Activated naive CD8-positive, alpha-beta T cell (primary cell): ENCODE data around the gene YTHDC2.
"Not testable (repeated sequence)": the region's sequence is repeated elsewhere in the genome, so short reads cannot be mapped to it uniquely, and the experiment has no call there.

Experiments
- H3K27ac Mint-ChIP-seq: one replicate; pipeline ENCODE4 v1.8.0; 2021; ENCODE audit warnings: mixed read lengths
- H3K27me3 Mint-ChIP-seq: one replicate; pipeline ENCODE4 v1.8.0; 2021; ENCODE audit warnings: mixed read lengths
- H3K36me3 Mint-ChIP-seq: one replicate; pipeline ENCODE4 v1.8.0; 2021; ENCODE audit warnings: mixed read lengths
- H3K4me1 Mint-ChIP-seq: one replicate; pipeline ENCODE4 v1.8.0; 2021; ENCODE audit warnings: low read depth, mixed read lengths
- H3K4me3 Mint-ChIP-seq: one replicate; pipeline ENCODE4 v1.8.0; 2021; ENCODE audit warnings: mild to moderate bottlenecking, mixed read lengths
- H3K9me3 Mint-ChIP-seq: one replicate; pipeline ENCODE4 v1.8.0; 2021; ENCODE audit warnings: low read depth, mixed read lengths

The YTHDC2 gene

DNA sequence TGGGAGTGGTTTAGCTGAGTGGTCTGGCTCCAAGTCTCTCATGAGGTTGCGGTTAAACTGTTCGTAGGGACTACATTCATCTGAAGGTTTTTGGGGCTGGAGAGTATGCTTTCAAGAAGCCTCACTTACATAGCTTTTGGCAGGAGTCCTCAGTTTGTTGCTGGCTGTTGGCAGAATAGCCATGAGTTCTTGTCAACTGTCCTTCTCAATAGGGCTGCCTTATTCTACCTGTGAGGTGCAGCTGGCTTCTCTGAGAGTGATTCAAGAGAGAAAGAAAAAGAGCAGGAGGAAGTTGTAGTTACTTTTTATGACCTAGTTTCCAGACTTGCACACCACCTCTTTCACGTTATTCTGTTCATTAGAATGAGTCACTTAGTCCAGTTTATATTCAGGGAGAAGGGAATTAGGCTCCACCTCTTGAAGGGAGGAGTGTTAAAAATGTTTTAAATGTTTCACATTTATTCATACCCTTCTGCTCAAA, 33.2 kb downstream of the YTHDC2 start:
- Mint-ChIP-seq H3K36me3 (peaks cover 27% of the 10 kb centered on the region), H3K27ac (no peak overlapping the region), H3K4me1 (peaks cover 14% of the 10 kb centered on the region), H3K4me3 (no peak overlapping the region), H3K9me3 (no peaks in the 10 kb centered on the region), H3K27me3 (no peaks in the 10 kb centered on the region)

GRCh38 chr5:113548396-113548795, 34.9 kb downstream of the YTHDC2 start:
- no peaks in the 10 kb centered on the region for H3K9me3 Mint-ChIP-seq
- H3K27ac Mint-ChIP-seq, result no peak overlapping the region
- no peaks in the 10 kb centered on the region for H3K27me3 Mint-ChIP-seq
- no peak overlapping the region for H3K4me3 Mint-ChIP-seq
- peaks cover 27% of the 10 kb centered on the region for H3K36me3 Mint-ChIP-seq
- peaks cover 14% of the 10 kb centered on the region for H3K4me1 Mint-ChIP-seq

- Mint-ChIP-seq H3K9me3 (no peaks in the 10 kb centered on the region), H3K4me1 (peaks cover 3% of the 10 kb centered on the region), H3K27ac (no peak overlapping the region), H3K4me3 (no peak overlapping the region), H3K36me3 (peaks cover 22% of the 10 kb centered on the region), H3K27me3 (no peaks in the 10 kb centered on the region)
Measured at GRCh38 chr5:113552137-113552536, 38.6 kb downstream of the YTHDC2 start.

DNA sequence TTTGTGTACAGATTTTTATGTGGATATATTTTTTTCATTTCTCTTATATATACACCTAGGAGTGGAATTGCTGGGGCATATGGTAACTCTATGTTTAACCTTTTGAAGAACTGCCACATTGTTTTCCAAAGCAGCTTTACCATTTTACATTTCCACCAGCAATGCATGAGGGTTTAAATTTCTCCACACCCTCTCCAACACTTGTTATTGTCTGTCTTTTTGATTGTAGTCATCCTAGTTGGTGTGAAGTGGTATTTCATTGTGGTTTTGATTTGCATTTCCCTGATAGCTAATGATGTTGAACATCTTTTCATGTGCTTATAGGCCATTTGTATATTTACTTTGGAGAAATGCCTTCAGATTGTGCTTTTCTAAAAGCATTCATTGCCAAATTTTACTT, 39.1 kb downstream of the YTHDC2 start:
- H3K27ac Mint-ChIP-seq, result no peak overlapping the region
- no peaks in the 10 kb centered on the region for H3K27me3 Mint-ChIP-seq
- peaks cover 20% of the 10 kb centered on the region for H3K36me3 Mint-ChIP-seq
- H3K9me3 Mint-ChIP-seq, result no peaks in the 10 kb centered on the region
- no peaks in the 10 kb centered on the region for H3K4me1 Mint-ChIP-seq
- no peak overlapping the region for H3K4me3 Mint-ChIP-seq

GRCh38 chr5:113562828-113563400, 49.4 kb downstream of the YTHDC2 start:
- Mint-ChIP-seq H3K27ac (no peak overlapping the region), H3K4me1 (no peaks in the 10 kb centered on the region), H3K9me3 (no peaks in the 10 kb centered on the region), H3K27me3 (no peaks in the 10 kb centered on the region), H3K4me3 (no peak overlapping the region), H3K36me3 (peaks cover 26% of the 10 kb centered on the region)

DNA sequence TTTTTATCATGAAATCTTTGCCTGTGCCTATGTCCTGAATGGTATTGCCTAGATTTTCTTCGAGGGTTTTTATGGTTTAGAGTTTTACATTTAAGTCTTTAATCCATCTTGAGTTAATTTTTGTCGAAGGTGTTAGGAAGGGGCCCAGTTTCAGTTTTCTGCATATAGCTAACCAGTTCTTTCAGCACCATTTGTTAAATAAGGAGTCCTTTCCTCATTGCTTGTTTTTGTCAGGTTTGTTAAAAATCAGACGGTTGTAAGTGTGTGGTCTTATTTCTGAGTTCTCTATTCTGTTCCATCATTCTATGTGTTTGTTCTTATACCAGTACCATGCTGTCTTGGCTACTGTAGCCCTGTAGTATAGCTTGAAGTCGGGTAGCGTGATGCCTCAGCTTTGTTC, 55.9 kb downstream of the YTHDC2 start:
- no peaks in the 10 kb centered on the region for H3K27me3 Mint-ChIP-seq
- peaks cover 56% of the 10 kb centered on the region for H3K36me3 Mint-ChIP-seq

DNA sequence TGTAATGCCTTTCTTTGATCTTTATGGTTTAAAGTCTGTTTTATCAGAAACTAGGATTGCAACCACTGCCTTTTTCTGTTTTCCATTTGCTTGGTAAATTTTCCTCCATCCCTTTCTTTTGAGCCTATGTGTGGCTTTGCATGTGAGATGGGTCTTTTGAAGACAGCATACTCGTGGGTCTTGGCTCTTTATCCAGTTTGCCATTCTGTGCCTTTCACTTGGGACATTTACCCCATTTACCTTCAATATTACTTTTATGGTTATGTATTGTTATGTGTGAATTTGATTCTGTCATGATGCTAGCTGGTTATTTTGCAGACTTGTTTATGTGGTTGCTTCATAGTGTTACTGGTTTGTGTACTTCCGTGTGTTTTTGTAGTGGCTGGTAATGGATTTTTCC, 59.2 kb downstream of the YTHDC2 start:
- Mint-ChIP-seq H3K4me1 (peaks cover 14% of the 10 kb centered on the region), H3K4me3 (no peak overlapping the region), H3K36me3 (peaks cover 52% of the 10 kb centered on the region), H3K27ac (no peak overlapping the region), H3K27me3 (no peaks in the 10 kb centered on the region), H3K9me3 (no peaks in the 10 kb centered on the region)

More for the DNA sequence above, 55.9 kb downstream of the YTHDC2 start:
- no peaks in the 10 kb centered on the region for H3K9me3 Mint-ChIP-seq
- H3K4me3 Mint-ChIP-seq, result no peak overlapping the region
- peaks cover 2% of the 10 kb centered on the region for H3K4me1 Mint-ChIP-seq
- no peak overlapping the region for H3K27ac Mint-ChIP-seq

GRCh38 chr5:113574417-113574816, 60.9 kb downstream of the YTHDC2 start:
- Mint-ChIP-seq H3K4me3 (no peak overlapping the region), H3K36me3 (peaks cover 43% of the 10 kb centered on the region), H3K4me1 (peaks cover 14% of the 10 kb centered on the region), H3K27me3 (no peaks in the 10 kb centered on the region), H3K27ac (no peak overlapping the region), H3K9me3 (no peaks in the 10 kb centered on the region)

GRCh38 chr5:113575074-113575473, 61.6 kb downstream of the YTHDC2 start:
- no peak overlapping the region for H3K4me3 Mint-ChIP-seq
- H3K4me1 Mint-ChIP-seq, result peaks cover 14% of the 10 kb centered on the region

DNA sequence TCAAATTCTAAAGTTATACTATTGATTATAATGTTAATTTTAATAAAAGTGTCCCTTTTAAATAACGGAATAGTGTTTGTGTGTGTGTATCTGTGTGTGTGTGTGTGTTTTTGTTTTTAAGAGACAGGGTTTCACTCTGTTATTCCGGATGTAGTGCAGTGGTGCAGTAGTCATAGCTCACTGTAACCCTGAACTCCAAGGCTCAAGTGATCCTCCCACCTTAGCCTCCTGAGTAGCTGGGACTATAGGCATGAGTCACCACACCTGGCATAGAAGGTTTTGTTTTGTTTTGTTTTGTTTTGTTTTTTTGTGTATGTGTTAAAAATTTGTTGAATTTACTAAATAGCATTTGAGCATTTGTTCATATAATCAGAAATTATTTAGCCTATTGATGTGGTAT, 64.6 kb downstream of the YTHDC2 start:
- H3K4me3 Mint-ChIP-seq, result no peak overlapping the region
- no peak overlapping the region for H3K27ac Mint-ChIP-seq
- H3K27me3 Mint-ChIP-seq, result no peaks in the 10 kb centered on the region
- no peaks in the 10 kb centered on the region for H3K9me3 Mint-ChIP-seq
- peaks cover 14% of the 10 kb centered on the region for H3K4me1 Mint-ChIP-seq
- H3K36me3 Mint-ChIP-seq, result peaks cover 22% of the 10 kb centered on the region

More at GRCh38 chr5:113575074-113575473, 61.6 kb downstream of the YTHDC2 start:
- Mint-ChIP-seq H3K9me3 (no peaks in the 10 kb centered on the region), H3K27me3 (no peaks in the 10 kb centered on the region), H3K36me3 (peaks cover 39% of the 10 kb centered on the region), H3K27ac (no peak overlapping the region)

DNA sequence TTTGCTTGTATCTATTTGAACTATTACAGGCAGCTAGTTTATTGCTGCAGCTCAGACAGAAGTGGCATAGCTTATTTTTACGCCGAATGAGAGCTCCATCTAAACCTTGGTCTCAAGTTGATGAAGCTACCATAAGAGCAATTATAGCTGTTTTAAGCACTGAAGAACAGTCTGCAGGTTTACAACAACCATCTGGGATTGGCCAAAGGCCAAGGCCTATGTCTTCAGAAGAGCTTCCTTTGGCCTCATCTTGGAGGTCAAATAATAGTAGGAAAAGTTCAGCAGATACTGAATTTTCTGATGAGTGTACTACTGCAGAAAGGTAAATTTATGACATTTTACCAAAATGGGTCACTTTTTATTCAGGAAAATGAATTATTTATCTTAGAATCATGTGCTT, 67.9 kb downstream of the YTHDC2 start:
- no peaks in the 10 kb centered on the region for H3K9me3 Mint-ChIP-seq
- peaks cover 16% of the 10 kb centered on the region for H3K36me3 Mint-ChIP-seq
- peaks cover 4% of the 10 kb centered on the region for H3K4me1 Mint-ChIP-seq
- no peak overlapping the region for H3K4me3 Mint-ChIP-seq
- H3K27ac Mint-ChIP-seq, result no peak overlapping the region
- H3K27me3 Mint-ChIP-seq, result no peaks in the 10 kb centered on the region

- no peaks in the 10 kb centered on the region for H3K27me3 Mint-ChIP-seq
- H3K27ac Mint-ChIP-seq, result no peak overlapping the region
- no peaks in the 10 kb centered on the region for H3K9me3 Mint-ChIP-seq
- H3K4me3 Mint-ChIP-seq, result no peak overlapping the region
- no peaks in the 10 kb centered on the region for H3K36me3 Mint-ChIP-seq
- H3K4me1 Mint-ChIP-seq, result no peaks in the 10 kb centered on the region
Measured at GRCh38 chr5:113598150-113598549, 84.7 kb downstream of the YTHDC2 start.

GRCh38 chr5:113598926-113599325, 85.4 kb downstream of the YTHDC2 start:
- Mint-ChIP-seq H3K4me3 (no peak overlapping the region), H3K9me3 (no peaks in the 10 kb centered on the region), H3K36me3 (no peaks in the 10 kb centered on the region), H3K27ac (no peak overlapping the region), H3K27me3 (no peaks in the 10 kb centered on the region), H3K4me1 (no peaks in the 10 kb centered on the region)

DNA sequence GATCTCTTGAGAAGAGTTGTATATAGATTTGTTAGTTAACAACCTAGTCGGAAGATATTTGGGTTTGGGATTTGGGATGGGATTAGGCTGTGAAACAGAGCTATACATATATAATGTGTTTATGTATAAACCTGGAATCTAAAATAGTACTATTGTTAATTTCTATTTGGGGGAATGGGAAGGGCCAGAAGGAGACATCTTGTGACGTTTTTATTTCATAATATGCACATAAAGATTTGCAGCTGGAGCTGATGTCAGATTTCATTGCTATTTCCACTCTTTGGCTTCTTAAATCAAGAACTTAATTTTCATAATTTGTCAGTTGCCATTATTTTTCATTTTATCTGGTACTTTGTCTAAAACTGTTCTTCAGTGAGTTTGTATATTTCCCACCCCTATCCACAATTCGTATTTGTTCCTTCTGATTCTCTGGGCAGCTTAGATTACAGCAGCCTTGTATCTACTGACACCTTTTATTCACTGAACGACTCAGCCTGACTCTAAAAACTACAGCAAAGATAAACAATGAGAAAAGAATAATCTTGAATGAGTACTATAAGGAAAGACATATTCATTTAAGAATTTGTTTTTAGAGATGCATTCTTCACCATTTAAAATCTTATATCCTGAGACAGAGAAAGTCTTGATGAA, 86.9 kb downstream of the YTHDC2 start:
- Mint-ChIP-seq H3K27me3 (peaks cover 2% of the 10 kb centered on the region), H3K27ac (no peak overlapping the region), H3K36me3 (no peaks in the 10 kb centered on the region), H3K4me3 (no peak overlapping the region), H3K9me3 (no peaks in the 10 kb centered on the region), H3K4me1 (no peaks in the 10 kb centered on the region)

- peaks cover 6% of the 10 kb centered on the region for H3K27me3 Mint-ChIP-seq
- no peaks in the 10 kb centered on the region for H3K4me1 Mint-ChIP-seq
- H3K9me3 Mint-ChIP-seq, result no peaks in the 10 kb centered on the region
- H3K36me3 Mint-ChIP-seq, result no peaks in the 10 kb centered on the region
- no peak overlapping the region for H3K4me3 Mint-ChIP-seq
- no peak overlapping the region for H3K27ac Mint-ChIP-seq
Measured at GRCh38 chr5:113601423-113601822, 87.9 kb downstream of the YTHDC2 start.

- not testable (repeated sequence) for H3K36me3 Mint-ChIP-seq, H3K4me1 Mint-ChIP-seq, H3K27ac Mint-ChIP-seq, H3K9me3 Mint-ChIP-seq, H3K4me3 Mint-ChIP-seq, H3K27me3 Mint-ChIP-seq
Measured at GRCh38 chr5:113603246-113603645, 89.8 kb downstream of the YTHDC2 start.
